Prostate gland (tissue), 2 donors: Measurements from ENCODE around the gene SCUBE1.

Experiments
- CTCF ChIP-seq, 4 experiments: fragments of 200-600 bp in 2 of 4; fragments of 450-650 bp in 2 of 4; sonication (generic) in 2 of 4; IDR thresholded peaks; 1 replicate in 3 of 4; 2 replicates in 1 of 4; pipeline ENCODE4 v1.5.1; 2016 to 2019; ENCODE audit warnings: antibody characterized with exemption in 4 of 4, mild to moderate bottlenecking in 2 of 4, moderate library complexity in 2 of 4
- POLR2A ChIP-seq: fragments of 450-650 bp; IDR thresholded peaks from one replicate; pipeline ENCODE4 v1.6.1; 2016; ENCODE audit warnings: antibody characterized with exemption, mild to moderate bottlenecking
- POLR2AphosphoS5 ChIP-seq: sonication (generic); formaldehyde crosslinking; IDR thresholded peaks from one replicate; pipeline ENCODE4 v1.6.1; 2017; ENCODE audit warnings: antibody characterized with exemption

DNA sequence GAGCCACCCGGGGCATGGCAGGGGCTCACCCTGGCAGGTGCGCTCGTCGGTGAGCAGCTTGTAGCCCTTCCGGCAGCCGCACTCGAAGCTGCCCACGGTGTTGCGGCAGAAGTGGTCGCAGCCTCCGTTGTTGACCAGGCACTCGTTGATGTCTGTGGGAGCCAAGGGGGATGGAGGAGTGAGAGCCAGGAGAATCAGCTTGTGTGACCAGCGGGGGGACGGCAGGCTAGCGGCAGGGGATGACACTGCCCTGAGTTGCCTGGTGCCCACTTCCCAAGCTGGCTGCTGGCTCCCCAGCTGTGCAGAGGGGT lies 111.5 kb downstream of the SCUBE1 start:
- TF ChIP-seq POLR2A, result no peak
- TF ChIP-seq CTCF (IDR thresholded peaks at IDR 0.05), result no peak
- no peak for TF ChIP-seq POLR2AphosphoS5
